ENCODE measurements around the gene MEIOSIN. TPM values are rescaled to one million over a fixed set of nuclear protein-coding genes. Genes with fewer than 3 reads are reported as not detected.
A peak's percentile ranks its signal among the peaks of the same experiment; 100 is the strongest.

MEIOSIN gene
- total and polyA plus RNA-seq, 9 of the 15 experiments (the other 6 are each of a cell fraction or from before 2014, with no cell fraction given): 0.06 to 2.0 (median 0.76) TPM

DNA sequence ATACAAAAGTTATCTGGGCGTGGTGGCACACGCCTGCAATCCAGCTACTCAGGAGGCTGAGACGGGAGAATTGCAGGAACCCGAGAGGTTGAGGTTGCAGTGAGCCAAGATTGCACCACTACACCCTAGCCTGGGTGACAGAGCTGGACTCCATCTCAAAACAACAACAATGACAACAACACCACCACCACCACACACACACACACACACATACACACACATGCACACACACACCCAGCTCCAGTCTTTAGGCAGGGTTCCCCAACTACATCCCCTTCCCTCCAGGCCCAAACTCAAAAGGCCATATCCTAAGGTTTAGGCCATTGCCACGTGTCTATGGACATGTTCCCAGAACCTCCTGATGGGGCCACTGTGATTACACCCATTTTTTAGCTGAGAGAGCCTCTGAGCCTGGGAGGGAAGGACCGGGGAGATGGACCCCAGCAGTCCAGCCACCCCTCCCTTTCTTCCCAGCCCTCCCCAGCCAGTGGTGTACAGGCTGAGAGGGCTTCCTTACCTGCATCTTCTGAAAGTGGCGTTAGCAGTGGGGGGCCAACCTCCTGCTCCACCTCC is 68.5 kb downstream of the MEIOSIN start (continued):
- TF ChIP-seq, protein P1, sequence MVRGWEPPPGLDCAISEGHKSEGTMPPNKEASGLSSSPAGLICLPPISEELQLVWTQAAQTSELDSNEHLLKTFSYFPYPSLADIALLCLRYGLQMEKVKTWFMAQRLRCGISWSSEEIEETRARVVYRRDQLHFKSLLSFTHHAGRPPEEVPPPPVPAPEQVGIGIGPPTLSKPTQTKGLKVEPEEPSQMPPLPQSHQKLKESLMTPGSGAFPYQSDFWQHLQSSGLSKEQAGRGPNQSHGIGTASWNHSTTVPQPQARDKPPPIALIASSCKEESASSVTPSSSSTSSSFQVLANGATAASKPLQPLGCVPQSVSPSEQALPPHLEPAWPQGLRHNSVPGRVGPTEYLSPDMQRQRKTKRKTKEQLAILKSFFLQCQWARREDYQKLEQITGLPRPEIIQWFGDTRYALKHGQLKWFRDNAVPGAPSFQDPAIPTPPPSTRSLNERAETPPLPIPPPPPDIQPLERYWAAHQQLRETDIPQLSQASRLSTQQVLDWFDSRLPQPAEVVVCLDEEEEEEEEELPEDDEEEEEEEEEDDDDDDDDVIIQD (CRISPR knock-in tag; IDR thresholded peaks at IDR 0.05): no peak
- TF ChIP-seq, protein P2, sequence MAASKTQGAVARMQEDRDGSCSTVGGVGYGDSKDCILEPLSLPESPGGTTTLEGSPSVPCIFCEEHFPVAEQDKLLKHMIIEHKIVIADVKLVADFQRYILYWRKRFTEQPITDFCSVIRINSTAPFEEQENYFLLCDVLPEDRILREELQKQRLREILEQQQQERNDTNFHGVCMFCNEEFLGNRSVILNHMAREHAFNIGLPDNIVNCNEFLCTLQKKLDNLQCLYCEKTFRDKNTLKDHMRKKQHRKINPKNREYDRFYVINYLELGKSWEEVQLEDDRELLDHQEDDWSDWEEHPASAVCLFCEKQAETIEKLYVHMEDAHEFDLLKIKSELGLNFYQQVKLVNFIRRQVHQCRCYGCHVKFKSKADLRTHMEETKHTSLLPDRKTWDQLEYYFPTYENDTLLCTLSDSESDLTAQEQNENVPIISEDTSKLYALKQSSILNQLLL (CRISPR knock-in tag; IDR thresholded peaks at IDR 0.05; ENCODE audit: borderline replicate concordance): no peak
- TF ChIP-seq, protein P3, sequence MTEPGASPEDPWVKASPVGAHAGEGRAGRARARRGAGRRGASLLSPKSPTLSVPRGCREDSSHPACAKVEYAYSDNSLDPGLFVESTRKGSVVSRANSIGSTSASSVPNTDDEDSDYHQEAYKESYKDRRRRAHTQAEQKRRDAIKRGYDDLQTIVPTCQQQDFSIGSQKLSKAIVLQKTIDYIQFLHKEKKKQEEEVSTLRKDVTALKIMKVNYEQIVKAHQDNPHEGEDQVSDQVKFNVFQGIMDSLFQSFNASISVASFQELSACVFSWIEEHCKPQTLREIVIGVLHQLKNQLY (CRISPR knock-in tag; conservative IDR thresholded peaks at IDR 0.05): no peak
- TF ChIP-seq SIN3B (IDR thresholded peaks at IDR 0.05; ENCODE audit: low read depth) (no peak), ZC3H8 (IDR thresholded peaks at IDR 0.05) (no peak), CBX2 (IDR thresholded peaks at IDR 0.05; ENCODE audit: insufficient read depth, low read length, poor library complexity, severe bottlenecking) (no peak), HDAC1 (IDR thresholded peaks at IDR 0.05) (peak in 1 of 2 experiments; percentile 43; a peak in 1 of 4 replicates), EHMT2 (IDR thresholded peaks at IDR 0.05) (peak; percentile 54; the same call in 1 of the 2 replicates), CSDE1 (IDR thresholded peaks at IDR 0.05) (no peak), NFE2L1 (tag; IDR thresholded peaks at IDR 0.05; ENCODE audit: borderline replicate concordance, low read depth) (no peak), NCOR1 (IDR thresholded peaks at IDR 0.05) (no peak), OTX1 (CRISPR knock-in tag; IDR thresholded peaks at IDR 0.05) (0 out of 2 replicates have a peak, but pooled peaks have one; percentile 58), ELF2 (CRISPR knock-in tag; IDR thresholded peaks at IDR 0.05) (no peak), KLF16 (IDR thresholded peaks at IDR 0.05) (no peak), POLR2B (IDR thresholded peaks at IDR 0.05; ENCODE audit: low read depth, partially characterized antibody) (no peak), PHF20 (IDR thresholded peaks at IDR 0.05; ENCODE audit: partially characterized antibody) (no peak), DPF2 (IDR thresholded peaks at IDR 0.05) (0 out of 2 replicates have a peak, but pooled peaks have one; percentile 27), NFYB (IDR thresholded peaks at IDR 0.05; ENCODE audit: extremely low read depth, insufficient read length) (no peak)
- TF ChIP-seq, protein P4, sequence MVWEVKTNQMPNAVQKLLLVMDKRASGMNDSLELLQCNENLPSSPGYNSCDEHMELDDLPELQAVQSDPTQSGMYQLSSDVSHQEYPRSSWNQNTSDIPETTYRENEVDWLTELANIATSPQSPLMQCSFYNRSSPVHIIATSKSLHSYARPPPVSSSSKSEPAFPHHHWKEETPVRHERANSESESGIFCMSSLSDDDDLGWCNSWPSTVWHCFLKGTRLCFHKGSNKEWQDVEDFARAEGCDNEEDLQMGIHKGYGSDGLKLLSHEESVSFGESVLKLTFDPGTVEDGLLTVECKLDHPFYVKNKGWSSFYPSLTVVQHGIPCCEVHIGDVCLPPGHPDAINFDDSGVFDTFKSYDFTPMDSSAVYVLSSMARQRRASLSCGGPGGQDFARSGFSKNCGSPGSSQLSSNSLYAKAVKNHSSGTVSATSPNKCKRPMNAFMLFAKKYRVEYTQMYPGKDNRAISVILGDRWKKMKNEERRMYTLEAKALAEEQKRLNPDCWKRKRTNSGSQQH (CRISPR knock-in tag; IDR thresholded peaks at IDR 0.05): no peak
